Measurements from ENCODE around the gene ETS1.

ETS1 gene

GRCh38 chr11:128575961-128576350, 11.4 kb downstream of the ETS1 start:
- no peak for DNase-seq

GRCh38 chr11:128575174-128575960, 12.0 kb downstream of the ETS1 start:
- H3K9ac ChIP-seq (ENCODE audit: low read length), result no peak overlapping the region
- H2BK15ac ChIP-seq (replicated peaks; ENCODE audit: low read depth), result no peak overlapping the region
- H4K5ac ChIP-seq (ENCODE audit: low read length), result no peak overlapping the region
- no peak overlapping the region for H4K8ac ChIP-seq (ENCODE audit: low read depth, low read length)
- no peak overlapping the region for H3K4me2 ChIP-seq (ENCODE audit: low read length)
- no peaks in the 10 kb centered on the region for H3K79me2 ChIP-seq (ENCODE audit: control insufficient read depth, insufficient read depth, low read length)
- no peak overlapping the region for H3K4me3 ChIP-seq (ENCODE audit: low read length)
- no peaks in the 10 kb centered on the region for H3K36me3 ChIP-seq (ENCODE audit: control insufficient read depth, insufficient read depth, low read length)
- WGBS (ENCODE audit: extremely low coverage, insufficient coverage, low lambda C conversion rate), result no CpG with 5 or more reads among the region's 9 CpGs
- H3K4ac ChIP-seq (ENCODE audit: low read depth, low read length), result no peak overlapping the region
- H3K79me1 ChIP-seq (ENCODE audit: low read length), result no peaks in the 10 kb centered on the region
- peaks cover 18% of the 10 kb centered on the region for H3K4me1 ChIP-seq (ENCODE audit: control insufficient read depth, low read depth, low read length)
- H3K23ac ChIP-seq (ENCODE audit: low read length), result no peak overlapping the region
- no peak overlapping the region for H2BK120ac ChIP-seq (ENCODE audit: low read depth, low read length)
- no peak overlapping the region for H3K56ac ChIP-seq (ENCODE audit: low read length)
- H3K18ac ChIP-seq (ENCODE audit: low read length), result no peak overlapping the region
- H3K27ac ChIP-seq (ENCODE audit: low read depth, low read length), result no peak overlapping the region
- no peak for DNase-seq
- no peak overlapping the region for H2BK5ac ChIP-seq (ENCODE audit: low read length)
- no peaks in the 10 kb centered on the region for H3K27me3 ChIP-seq (ENCODE audit: insufficient read depth, low read length, poor library complexity)
- no peak overlapping the region for H2AK5ac ChIP-seq (ENCODE audit: low read length)

More at GRCh38 chr11:128575961-128576350, 11.4 kb downstream of the ETS1 start:
- H2BK15ac ChIP-seq (replicated peaks; ENCODE audit: low read depth), result no peak overlapping the region
- H3K4ac ChIP-seq (ENCODE audit: low read depth, low read length), result no peak overlapping the region
- H3K79me1 ChIP-seq (ENCODE audit: low read length), result no peaks in the 10 kb centered on the region
- H3K27ac ChIP-seq (ENCODE audit: low read depth, low read length), result no peak overlapping the region
- no peaks in the 10 kb centered on the region for H3K27me3 ChIP-seq (ENCODE audit: insufficient read depth, low read length, poor library complexity)
- no peaks in the 10 kb centered on the region for H3K79me2 ChIP-seq (ENCODE audit: control insufficient read depth, insufficient read depth, low read length)
- no peak overlapping the region for H4K5ac ChIP-seq (ENCODE audit: low read length)
- H2BK120ac ChIP-seq (ENCODE audit: low read depth, low read length), result no peak overlapping the region
- no CpG with 5 or more reads among the region's 4 CpGs for whole genome bisulfite sequencing (ENCODE audit: extremely low coverage, insufficient coverage, low lambda C conversion rate)
- no peaks in the 10 kb centered on the region for H3K36me3 ChIP-seq (ENCODE audit: control insufficient read depth, insufficient read depth, low read length)
- no peak overlapping the region for H4K8ac ChIP-seq (ENCODE audit: low read depth, low read length)
- peaks cover 18% of the 10 kb centered on the region for H3K4me1 ChIP-seq (ENCODE audit: control insufficient read depth, low read depth, low read length)
- H3K23ac ChIP-seq (ENCODE audit: low read length), result no peak overlapping the region
- no peak overlapping the region for H3K9ac ChIP-seq (ENCODE audit: low read length)
- H3K4me3 ChIP-seq (ENCODE audit: low read length), result no peak overlapping the region
- no peak overlapping the region for H2BK5ac ChIP-seq (ENCODE audit: low read length)
- no peak overlapping the region for H3K56ac ChIP-seq (ENCODE audit: low read length)
- peak overlapping the region; percentile 45 for H3K18ac ChIP-seq (ENCODE audit: low read length)
- no peak overlapping the region for H3K4me2 ChIP-seq (ENCODE audit: low read length)
- no peak overlapping the region for H2AK5ac ChIP-seq (ENCODE audit: low read length)

- H3K27me3 ChIP-seq (ENCODE audit: insufficient read depth, low read length, poor library complexity), result no peaks in the 10 kb centered on the region
- no peaks in the 10 kb centered on the region for H3K79me2 ChIP-seq (ENCODE audit: control insufficient read depth, insufficient read depth, low read length)
- H2BK120ac ChIP-seq (ENCODE audit: low read depth, low read length), result no peak overlapping the region
- H3K23ac ChIP-seq (ENCODE audit: low read length), result no peak overlapping the region
- no peak overlapping the region for H3K4me2 ChIP-seq (ENCODE audit: low read length)
- no peak overlapping the region for H3K27ac ChIP-seq (ENCODE audit: low read depth, low read length)
- H2AK5ac ChIP-seq (ENCODE audit: low read length), result peak overlapping the region; percentile 81
- peak overlapping the region; percentile 63 for H3K18ac ChIP-seq (ENCODE audit: low read length)
- H3K4ac ChIP-seq (ENCODE audit: low read depth, low read length), result peak overlapping the region; percentile 2
- no peaks in the 10 kb centered on the region for H3K36me3 ChIP-seq (ENCODE audit: control insufficient read depth, insufficient read depth, low read length)
- peak overlapping the region; percentile 6 for H4K5ac ChIP-seq (ENCODE audit: low read length)
- H2BK5ac ChIP-seq (ENCODE audit: low read length), result peak overlapping the region; percentile 51
- no peak for DNase-seq
- no peak overlapping the region for H4K8ac ChIP-seq (ENCODE audit: low read depth, low read length)
- H3K79me1 ChIP-seq (ENCODE audit: low read length), result no peaks in the 10 kb centered on the region
- H3K4me1 ChIP-seq (ENCODE audit: control insufficient read depth, low read depth, low read length), result peaks cover 17% of the 10 kb centered on the region
- H3K4me3 ChIP-seq (ENCODE audit: low read length), result no peak overlapping the region
- no peak overlapping the region for H3K9ac ChIP-seq (ENCODE audit: low read length)
- H2BK15ac ChIP-seq (replicated peaks; ENCODE audit: low read depth), result no peak overlapping the region
- peak overlapping the region; percentile 40 for H3K56ac ChIP-seq (ENCODE audit: low read length)
- WGBS (ENCODE audit: extremely low coverage, insufficient coverage, low lambda C conversion rate), result no CpG with 5 or more reads among the region's 2 CpGs
Measured at GRCh38 chr11:128574576-128575011, 12.8 kb downstream of the ETS1 start.

- Histone ChIP-seq H3K18ac (ENCODE audit: low read length) (no peak overlapping the region), H4K5ac (ENCODE audit: low read length) (no peak overlapping the region), H3K56ac (ENCODE audit: low read length) (no peak overlapping the region), H2BK5ac (ENCODE audit: low read length) (no peak overlapping the region), H3K9ac (ENCODE audit: low read length) (no peak overlapping the region), H3K27me3 (ENCODE audit: insufficient read depth, low read length, poor library complexity) (no peaks in the 10 kb centered on the region), H2BK120ac (ENCODE audit: low read depth, low read length) (no peak overlapping the region), H2AK5ac (ENCODE audit: low read length) (no peak overlapping the region), H3K4ac (ENCODE audit: low read depth, low read length) (no peak overlapping the region), H3K4me1 (ENCODE audit: control insufficient read depth, low read depth, low read length) (peaks cover 21% of the 10 kb centered on the region), H3K79me1 (ENCODE audit: low read length) (no peaks in the 10 kb centered on the region), H4K8ac (ENCODE audit: low read depth, low read length) (no peak overlapping the region), H3K4me3 (ENCODE audit: low read length) (no peak overlapping the region), H3K27ac (ENCODE audit: low read depth, low read length) (no peak overlapping the region), H3K79me2 (ENCODE audit: control insufficient read depth, insufficient read depth, low read length) (no peaks in the 10 kb centered on the region), H2BK15ac (replicated peaks; ENCODE audit: low read depth) (no peak overlapping the region), H3K23ac (ENCODE audit: low read length) (no peak overlapping the region), H3K36me3 (ENCODE audit: control insufficient read depth, insufficient read depth, low read length) (no peaks in the 10 kb centered on the region), H3K4me2 (ENCODE audit: low read length) (no peak overlapping the region)
- 100% methylated on average over 3 of the region's 5 CpGs for WGBS (ENCODE audit: extremely low coverage, insufficient coverage, low lambda C conversion rate)
- no peak for DNase-seq
Measured at GRCh38 chr11:128573638-128574037, 13.7 kb downstream of the ETS1 start.

GRCh38 chr11:128572965-128573364, 14.4 kb downstream of the ETS1 start:
- Histone ChIP-seq H3K4me3 (ENCODE audit: low read length) (no peak overlapping the region), H3K27ac (ENCODE audit: low read depth, low read length) (peak overlapping the region; percentile 10), H4K8ac (ENCODE audit: low read depth, low read length) (no peak overlapping the region), H3K4ac (ENCODE audit: low read depth, low read length) (no peak overlapping the region), H3K27me3 (ENCODE audit: insufficient read depth, low read length, poor library complexity) (no peaks in the 10 kb centered on the region), H3K18ac (ENCODE audit: low read length) (peak overlapping the region; percentile 15), H3K4me2 (ENCODE audit: low read length) (peak overlapping the region; percentile 15), H2BK5ac (ENCODE audit: low read length) (peak overlapping the region; percentile 24), H2BK15ac (replicated peaks; ENCODE audit: low read depth) (no peak overlapping the region), H3K23ac (ENCODE audit: low read length) (no peak overlapping the region), H3K79me1 (ENCODE audit: low read length) (no peaks in the 10 kb centered on the region), H2BK120ac (ENCODE audit: low read depth, low read length) (no peak overlapping the region), H4K5ac (ENCODE audit: low read length) (no peak overlapping the region), H3K9ac (ENCODE audit: low read length) (no peak overlapping the region), H2AK5ac (ENCODE audit: low read length) (peak overlapping the region; percentile 3), H3K4me1 (ENCODE audit: control insufficient read depth, low read depth, low read length) (peaks cover 27% of the 10 kb centered on the region), H3K56ac (ENCODE audit: low read length) (peak overlapping the region; percentile 52), H3K36me3 (ENCODE audit: control insufficient read depth, insufficient read depth, low read length) (no peaks in the 10 kb centered on the region), H3K79me2 (ENCODE audit: control insufficient read depth, insufficient read depth, low read length) (no peaks in the 10 kb centered on the region)
- peak; percentile 86 for DNase-seq
- no CpG with 5 or more reads among the region's 6 CpGs for WGBS (ENCODE audit: extremely low coverage, insufficient coverage, low lambda C conversion rate)

All from mesendoderm (in vitro differentiated cells).